GM19351 (cell line): ENCODE measurements around the gene CAPN15.

Experiments used
- ATAC-seq: cut with Tn5 transposase; IDR thresholded peaks from one replicate; pipeline ENCODE4 v1.9.1; 2021; ENCODE audit warnings: mild to moderate bottlenecking, moderate library complexity; ENCODE audit not compliant: unreplicated experiment

CAPN15 gene

GRCh38 chr16:574021-574760, 46.7 kb downstream of the CAPN15 start:
- no peak for ATAC-seq

DNA sequence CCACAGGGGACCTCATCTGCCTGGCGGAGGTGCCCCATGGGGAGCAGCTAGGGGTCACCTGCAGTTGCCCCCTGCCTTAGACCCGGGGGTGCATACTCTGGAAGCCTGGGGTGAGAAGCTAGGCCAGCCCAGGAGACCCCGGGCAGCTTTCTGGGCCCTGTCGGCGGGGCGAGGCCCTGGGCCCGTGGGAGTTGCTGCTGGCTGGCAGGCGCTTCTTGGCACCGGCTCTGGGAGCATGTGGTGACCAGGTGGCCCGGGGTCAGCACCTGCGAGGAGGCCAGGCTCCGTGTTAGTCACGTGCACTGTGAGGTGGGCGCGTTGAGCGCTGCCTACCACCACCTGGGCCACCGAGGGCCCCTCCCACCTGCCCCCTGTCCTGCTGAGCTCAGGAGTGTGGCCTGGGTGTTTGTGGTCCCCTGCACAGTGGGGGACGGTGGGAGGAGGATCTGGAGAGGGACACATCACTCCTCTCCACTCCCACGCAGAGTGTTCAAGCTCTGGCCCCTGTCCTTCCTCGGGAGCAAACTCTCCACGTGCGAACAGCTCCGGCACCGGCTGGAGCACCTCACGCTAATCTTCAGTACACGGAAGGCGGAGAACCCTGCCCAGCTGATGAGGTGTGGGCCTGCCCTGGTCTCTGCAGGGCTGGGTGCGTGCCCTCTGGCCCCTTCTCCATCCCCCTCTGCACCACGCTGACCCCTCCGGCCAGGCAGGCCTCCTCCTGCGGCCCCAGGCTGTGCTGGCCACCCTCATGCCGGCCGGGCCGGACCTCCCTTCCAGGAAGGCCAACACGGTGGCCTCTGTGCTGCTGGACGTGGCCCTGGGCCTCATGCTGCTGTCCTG, 48.1 kb downstream of the CAPN15 start:
- no peak for ATAC-seq

DNA sequence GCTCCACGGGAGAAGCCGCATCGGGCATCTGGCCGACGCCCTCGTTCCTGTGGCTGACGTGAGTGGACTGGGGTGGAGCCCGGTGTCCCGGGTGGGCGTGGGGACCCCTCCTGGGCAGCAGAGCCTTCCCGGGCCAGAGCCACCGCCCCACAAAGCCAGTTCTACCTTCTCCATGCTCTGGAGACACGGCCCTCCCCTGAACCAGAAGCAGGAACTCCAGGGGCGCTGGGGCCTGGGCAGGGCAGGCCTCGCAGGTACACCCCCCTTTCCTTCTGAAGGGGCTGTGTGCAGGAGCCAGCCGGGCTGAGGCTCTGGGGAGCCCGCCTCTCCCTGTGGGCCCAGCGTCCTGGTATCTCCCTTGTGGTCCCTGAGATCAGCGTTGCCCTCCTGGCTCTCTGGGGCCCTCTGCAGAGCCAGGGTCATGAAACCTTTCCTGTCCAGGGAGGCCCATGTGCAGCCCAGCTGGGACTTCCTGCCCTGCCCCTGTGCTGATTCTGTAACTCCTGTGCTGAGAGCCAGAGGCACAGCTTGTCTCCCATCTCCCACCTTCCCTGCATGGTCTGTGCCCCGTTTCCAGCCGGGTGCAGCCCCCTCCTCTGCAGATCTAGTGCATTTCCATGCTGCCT, 48.8 kb downstream of the CAPN15 start:
- no peak for ATAC-seq

- no peak for ATAC-seq
These were observed 49.3 kb downstream of the CAPN15 start for GRCh38 chr16:576823-577201.

DNA sequence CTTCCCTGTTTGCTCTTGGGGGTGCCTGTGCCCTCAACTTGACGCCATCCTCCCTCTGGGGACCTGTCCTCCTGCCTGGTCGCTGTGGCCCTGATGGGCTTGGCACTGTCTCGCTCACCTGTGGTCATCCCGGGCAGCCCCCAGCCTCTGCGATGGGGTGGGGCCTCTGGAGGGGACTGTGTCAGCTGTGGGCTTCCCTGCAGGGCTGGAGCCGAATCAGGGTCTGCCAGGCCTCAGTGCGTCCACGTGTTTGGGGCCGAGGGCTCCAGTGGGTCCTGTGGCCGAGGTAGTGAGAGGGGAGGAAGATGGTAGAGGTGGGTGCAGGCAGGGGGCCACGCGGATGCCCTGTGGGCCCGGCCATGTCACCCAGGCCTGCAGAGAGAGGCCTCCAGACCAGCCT, 50.3 kb downstream of the CAPN15 start:
- no peak for ATAC-seq

DNA sequence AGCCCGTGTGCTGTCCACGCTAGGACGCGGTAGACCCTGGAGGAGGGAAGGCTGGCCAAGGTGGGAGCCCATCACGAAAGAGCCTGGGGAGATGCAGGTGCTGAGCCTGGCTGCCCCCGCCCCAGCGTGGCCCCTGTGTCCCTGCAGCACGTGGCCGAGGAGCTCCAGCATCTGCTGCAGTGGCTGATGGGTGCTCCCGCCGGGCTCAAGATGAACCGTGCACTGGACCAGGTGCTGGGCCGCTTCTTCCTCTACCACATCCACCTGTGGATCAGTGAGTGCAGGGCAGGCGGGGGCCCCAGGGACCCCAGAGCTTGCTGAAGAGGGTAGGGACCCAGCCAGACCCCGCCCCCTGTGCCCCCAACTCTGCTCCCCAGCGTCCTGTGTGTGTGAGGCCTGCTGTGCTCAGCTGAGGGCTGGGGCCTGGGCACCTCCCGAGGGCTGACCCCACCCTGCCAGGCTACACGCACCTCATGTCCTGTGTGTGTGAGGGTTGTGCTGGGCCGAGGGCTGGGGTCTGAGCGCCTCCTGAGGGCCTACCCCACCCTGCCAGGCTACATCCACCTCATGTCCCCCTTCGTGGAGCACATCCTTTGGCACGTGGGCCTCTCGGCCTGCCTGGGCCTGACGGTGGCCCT, 50.8 kb downstream of the CAPN15 start:
- no peak for ATAC-seq

DNA sequence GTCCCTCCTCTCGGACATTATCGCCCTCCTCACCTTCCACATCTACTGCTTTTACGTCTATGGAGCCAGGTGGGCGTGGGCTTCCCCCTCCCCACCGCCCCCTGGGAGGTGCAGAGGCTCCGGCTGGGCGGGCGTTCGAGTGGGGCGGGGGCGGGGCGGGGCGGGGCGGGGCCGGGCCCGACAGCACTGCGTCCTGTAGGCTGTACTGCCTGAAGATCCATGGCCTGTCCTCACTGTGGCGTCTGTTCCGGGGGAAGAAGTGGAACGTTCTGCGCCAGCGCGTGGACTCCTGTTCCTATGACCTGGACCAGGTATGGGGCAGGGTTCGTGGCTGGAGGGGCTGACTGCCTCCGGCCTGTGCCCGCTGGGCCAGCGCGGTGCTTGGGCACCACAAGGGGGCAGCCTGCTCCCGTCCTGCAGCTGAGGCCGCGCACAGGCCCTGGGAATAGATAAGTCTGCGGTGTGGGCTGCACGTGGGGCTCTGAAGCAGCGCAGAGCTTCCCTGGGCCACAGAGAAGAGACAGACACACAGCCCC, 51.4 kb downstream of the CAPN15 start:
- ATAC-seq: no peak

- ATAC-seq: no peak
These were observed 52.8 kb downstream of the CAPN15 start for GRCh38 chr16:580141-580945.

- ATAC-seq: no peak
These were observed 53.5 kb downstream of the CAPN15 start for GRCh38 chr16:580946-581498.

DNA sequence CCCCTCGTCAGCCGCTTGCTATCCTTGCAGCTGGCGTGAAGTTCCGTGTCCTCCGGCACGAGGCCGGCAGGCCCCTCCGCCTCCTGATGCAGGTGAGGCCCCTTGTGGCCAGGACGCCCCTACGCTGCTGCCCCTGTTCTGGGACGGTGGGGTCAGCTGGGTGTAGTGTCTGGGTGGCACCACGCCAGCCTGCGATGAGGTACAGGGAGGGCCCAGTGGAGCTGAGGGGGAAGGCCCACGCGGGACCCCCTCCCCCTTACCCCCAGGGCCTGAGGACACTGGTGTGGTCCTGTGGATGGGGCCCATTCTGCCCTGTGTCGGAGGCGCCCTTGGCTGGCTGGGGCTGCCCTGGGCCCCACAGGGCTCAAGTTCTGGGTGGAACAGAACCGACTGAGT, 54.7 kb downstream of the CAPN15 start:
- no peak for ATAC-seq

DNA sequence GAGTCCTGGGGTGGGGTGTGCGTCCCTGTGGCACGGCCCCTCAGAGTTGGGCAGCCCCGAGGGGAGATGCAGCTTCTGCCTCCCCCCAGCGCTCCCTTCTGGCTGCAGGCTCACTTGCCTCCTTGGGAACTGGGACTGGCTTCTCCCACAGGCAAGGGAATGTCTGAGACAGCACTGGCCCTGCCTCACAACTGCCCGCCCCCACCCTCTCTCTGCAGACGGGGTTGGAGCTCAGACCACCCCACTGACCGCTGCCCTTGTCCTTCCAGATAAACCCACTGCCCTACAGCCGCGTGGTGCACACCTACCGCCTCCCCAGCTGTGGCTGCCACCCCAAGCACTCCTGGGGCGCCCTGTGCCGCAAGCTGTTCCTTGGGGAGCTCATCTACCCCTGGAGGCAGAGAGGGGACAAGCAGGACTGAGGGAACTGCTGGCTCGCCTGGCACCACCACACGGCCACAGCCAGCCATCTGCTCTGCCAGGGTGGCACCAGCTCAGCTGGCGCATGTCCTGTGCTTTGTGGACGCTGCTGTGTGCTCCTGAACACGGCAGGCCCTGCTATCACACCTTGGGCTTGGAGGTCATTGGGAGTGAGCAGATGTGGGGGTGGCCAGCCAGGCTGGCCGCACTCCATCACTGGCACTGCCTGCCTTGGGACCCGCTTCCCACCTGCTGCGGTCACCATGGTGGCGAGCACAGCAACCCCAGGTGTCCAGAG, 55.3 kb downstream of the CAPN15 start:
- no peak for ATAC-seq

DNA sequence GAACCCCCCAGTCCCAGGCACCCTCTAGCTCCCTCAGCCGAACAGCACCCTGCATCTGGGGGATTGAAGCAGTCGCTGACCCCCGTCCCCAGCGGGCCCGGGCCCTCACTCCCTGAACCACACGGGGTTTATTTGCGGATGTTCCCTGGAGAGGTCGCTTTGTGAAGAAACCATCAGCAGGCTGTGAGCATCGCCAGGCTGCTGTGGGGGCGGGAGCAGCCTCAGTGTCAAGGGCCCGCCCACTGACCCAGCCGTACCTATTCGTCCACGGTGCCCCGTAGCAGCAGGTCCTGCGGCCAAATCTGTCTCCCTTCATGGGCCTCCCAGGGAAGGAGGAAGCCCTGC, 55.9 kb downstream of the CAPN15 start:
- no peak for ATAC-seq

DNA sequence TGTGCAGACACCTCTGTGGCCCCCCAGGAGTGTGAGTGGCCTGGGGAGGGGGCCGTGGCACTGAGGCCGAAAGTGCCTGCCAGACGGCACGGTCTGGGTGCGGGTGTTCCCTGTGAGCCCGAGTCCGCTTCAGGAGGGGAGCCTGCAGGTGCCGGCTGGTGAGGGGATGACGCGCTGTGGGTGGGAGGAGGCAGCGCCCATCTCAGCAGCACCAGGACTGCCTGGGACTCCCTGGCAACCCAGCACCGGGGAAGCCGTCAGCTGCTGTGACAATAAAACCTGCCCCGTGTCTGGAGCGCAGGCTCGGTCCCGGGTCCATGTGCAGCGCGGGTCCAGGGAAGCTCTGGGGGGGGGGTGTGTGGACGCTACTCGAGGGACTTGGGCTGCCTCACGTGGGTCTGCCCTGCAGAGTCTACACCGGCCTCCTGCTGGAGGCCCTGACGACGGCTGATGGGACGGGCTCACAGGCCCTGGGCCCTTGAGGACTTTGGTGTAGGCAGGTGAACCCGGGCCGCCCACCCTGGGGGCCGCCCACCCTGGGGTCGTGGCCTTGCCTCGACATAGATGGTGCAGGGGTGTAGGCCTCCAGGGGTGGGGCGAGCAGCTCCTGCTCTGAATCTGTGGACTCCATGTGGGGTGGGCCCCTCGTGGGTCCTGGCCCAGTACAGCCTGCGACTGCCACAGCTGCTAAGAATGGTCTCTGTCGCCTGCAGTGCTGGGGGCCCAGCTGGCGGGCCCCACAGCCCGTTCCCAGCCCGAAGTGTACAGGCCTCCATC, 56.5 kb downstream of the CAPN15 start:
- ATAC-seq: no peak

DNA sequence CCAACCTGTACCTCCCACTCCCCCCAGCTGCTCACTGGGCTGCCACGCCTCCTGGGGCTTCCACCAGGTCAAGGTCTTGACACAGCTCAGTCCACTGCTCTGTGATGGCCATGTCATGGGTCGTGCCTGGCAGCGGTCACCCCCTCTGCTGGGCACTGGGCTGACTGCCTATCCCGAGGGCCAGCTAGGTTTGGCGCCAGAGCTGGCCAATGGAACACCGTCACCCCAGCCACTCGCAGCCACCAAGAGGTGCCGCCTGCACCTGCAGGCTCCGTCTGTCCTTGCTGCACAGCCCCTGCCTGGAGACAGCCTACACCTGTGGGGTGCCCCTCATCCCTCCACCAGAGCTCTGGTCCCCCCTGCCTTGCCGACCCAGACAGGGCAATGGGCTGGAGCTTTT, 57.8 kb downstream of the CAPN15 start:
- ATAC-seq: no peak

- no peak for ATAC-seq
These were observed 58.6 kb downstream of the CAPN15 start for GRCh38 chr16:586047-586644.

DNA sequence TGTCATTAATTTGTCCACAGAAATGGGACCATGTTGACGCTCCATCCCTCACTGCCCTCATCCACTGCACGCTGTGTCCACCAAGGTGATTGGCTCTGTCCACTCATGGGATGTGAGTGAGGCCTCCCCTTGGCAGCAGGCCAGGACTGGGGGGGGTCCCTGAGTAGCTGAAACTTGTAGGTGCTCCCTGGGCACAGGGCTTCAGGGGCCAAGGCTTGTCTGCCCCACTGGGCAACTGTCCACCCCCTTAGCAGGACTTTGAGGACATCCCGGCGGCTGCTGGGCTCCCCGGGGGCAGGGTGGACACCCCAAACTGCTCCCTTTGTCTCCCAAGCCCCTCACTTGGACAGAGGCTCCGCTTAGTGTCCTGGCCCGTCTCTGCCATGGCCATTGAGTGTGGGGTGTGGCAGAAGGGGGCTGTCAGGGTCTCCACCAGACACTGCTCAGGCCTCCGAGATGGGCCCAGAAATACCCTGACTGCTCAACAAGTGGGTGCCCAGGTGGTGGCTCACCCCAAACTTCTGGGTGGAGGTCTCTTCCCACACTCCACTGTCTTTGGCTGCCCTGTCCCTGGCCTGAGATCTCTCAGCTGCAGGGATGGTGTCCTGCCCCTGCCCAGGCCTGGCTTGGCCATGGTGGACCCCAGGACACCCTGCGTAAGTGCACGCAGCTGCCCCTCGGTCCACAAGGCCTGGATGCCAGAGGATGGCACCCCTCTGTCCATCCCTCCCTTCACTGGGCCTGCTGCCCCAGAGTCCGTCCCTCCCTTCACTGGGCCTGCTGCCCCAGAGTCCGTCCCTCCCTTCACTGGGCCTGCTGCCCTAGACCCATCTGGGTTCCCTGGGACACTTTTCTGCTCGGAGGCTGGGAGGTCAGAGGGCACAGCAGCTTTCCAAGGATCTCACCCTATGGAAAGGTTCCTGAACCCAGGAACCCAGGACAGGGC, 59.4 kb downstream of the CAPN15 start:
- no peak for ATAC-seq

DNA sequence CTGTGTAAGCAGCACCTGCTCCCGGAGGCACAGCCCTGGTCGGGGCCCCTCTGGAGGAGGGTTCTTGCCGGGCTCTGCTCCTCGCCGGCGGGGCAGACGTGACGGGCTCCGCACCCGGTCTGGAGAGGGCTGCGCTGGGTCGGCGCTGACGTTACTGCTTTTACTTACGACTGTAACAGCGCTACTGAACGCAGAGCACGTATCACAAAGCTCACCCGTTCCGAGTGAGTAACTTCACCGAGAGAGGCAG, 61.1 kb downstream of the CAPN15 start:
- peak; percentile 19 for ATAC-seq
